Psoas muscle (tissue), 8 donors: Measurements from ENCODE around the gene SEC22A. TPM values are rescaled to one million over a fixed set of nuclear protein-coding genes. Genes with fewer than 3 reads are reported as not detected.
A peak's percentile ranks its signal among the peaks of the same experiment; 100 is the strongest.

Source experiments
- ATAC-seq, 4 donors: fragments of 200-7000 bp; cut with Tn5 transposase; one replicate each; pipeline ENCODE4 v1.9.1; 2020; ENCODE audit warnings: moderate library complexity in 3 of 4, mild to moderate bottlenecking in 2 of 4
- DNase-seq, 2 donors: peaks; one replicate each; pipeline ENCODE4 v3.0.0-alpha.2; 2020
- H3K27ac ChIP-seq: fragments of 200-600 bp; one replicate; pipeline ENCODE4 v1.8.0; 2022
- H3K27me3 ChIP-seq, 3 donors: fragments of 200-600 bp in 1 of 3; one replicate each; pipeline versions ENCODE4 v1.6.1 to v1.8.0; 2013 to 2022; ENCODE audit warnings: low read length in 2 of 3, mild to moderate bottlenecking in 2 of 3, moderate library complexity in 1 of 3; ENCODE audit not compliant: insufficient read depth in 3 of 3
- H3K36me3 ChIP-seq, 2 donors: fragments of 200-600 bp in 1 of 2; one replicate each; pipeline versions ENCODE4 v1.6.1 to v1.8.0; 2013 to 2022; ENCODE audit warnings: low read depth in 1 of 2, mild to moderate bottlenecking in 1 of 2, moderate library complexity in 1 of 2; ENCODE audit not compliant: insufficient read depth in 1 of 2
- H3K4me1 ChIP-seq: fragments of 200-600 bp; one replicate; pipeline ENCODE4 v1.8.0; 2022
- H3K4me3 ChIP-seq: fragments of 200-600 bp; one replicate; pipeline ENCODE4 v1.8.0; 2022; ENCODE audit warnings: mild to moderate bottlenecking
- H3K9me3 ChIP-seq: fragments of 200-600 bp; one replicate; pipeline ENCODE4 v1.8.0; 2022
- WGBS, 3 donors: extraction: QIAGEN DNeasy Blood & Tissue Kit; methylation state at CpG; one replicate each; pipeline versions ENCODE4 v1.1.6 to v1.1.7; 2013; 5-methylcytosine and 5-hydroxymethylcytosine counted together
- intact Hi-C, 2 donors: fragments of 100-400 bp; cut with DNase I; formaldehyde crosslinking; loops; one replicate each; pipeline versions ENCODE4 v1.11.0 to v1.14.2; 2022
- polyA plus RNA-seq, 3 donors: library from polyadenylated mRNA; stranded (reverse); fragments of 200-250 nt; gene quantifications; one replicate each; pipeline ENCODE4 v1.2.3, GENCODE V29; 2013
- total RNA-seq, 4 donors: library from RNA; stranded (reverse); fragmentation: NEBNext Ultra II Directional in 2 of 4; extraction: Animal tissue kit (Norgen Biotek cat#: 25700) in 2 of 4; gene quantifications; one replicate each; pipeline versions ENCODE4 v1.2.1 to v1.2.4, GENCODE V29; 2021 to 2023
- TF ChIP-seq, protein P1 (sequence below): fragments of 200-600 bp; IDR thresholded peaks from one replicate; pipeline ENCODE4 v1.8.0; 2022; ENCODE audit warnings: antibody characterized with exemption
- donor health status: healthy with polysubstance abuse.
- donor health status: DM: no; HTN: no; CAD: no; lungs with moderate emphysema.
- donor health status: Bipolar disorder and iron deficiency.
- donor health status: healthy.
- donor health status: DM: yes; HTN: yes; CAD: no.
- donor health status: DM: no; HTN: no; CAD: no.
- donor health status: DM: no; HTN: no; CAD: no.
- donor health status: DM: yes; HTN: yes; CAD: no.

Gene SEC22A
- total and polyA plus RNA-seq, 7 donors, result 5.1 to 7.4 (median 5.9) TPM

DNA sequence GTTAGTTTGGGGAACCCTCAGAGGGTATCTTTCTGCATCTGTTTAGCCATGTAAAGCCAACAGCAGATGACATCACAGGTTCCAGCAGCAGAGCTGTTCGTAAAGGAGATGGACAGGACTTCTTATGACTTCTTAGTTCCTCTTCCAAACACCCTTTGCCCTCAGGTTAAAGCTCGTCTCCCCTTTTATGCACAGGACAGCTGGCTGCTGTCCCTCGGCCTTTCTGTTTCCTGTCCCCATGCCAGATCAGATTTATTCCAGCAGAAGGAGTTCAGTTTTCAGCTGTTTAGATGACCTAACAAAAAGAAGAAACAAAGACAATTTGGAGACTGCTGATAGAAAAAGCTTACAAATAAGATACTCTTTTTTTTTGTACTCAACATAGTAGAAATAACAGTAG is 45.1 kb downstream of the SEC22A start:
- 8 to 14% (median 12%) methylated on average over 3 of the region's 3 CpGs for WGBS, 3 donors
- Histone ChIP-seq H3K4me3 (no peak overlapping the region), H3K27ac (no peak overlapping the region), H3K36me3 (peaks cover 4 to 30% of the 10 kb centered on the region in 2 donors), H3K9me3 (no peaks in the 10 kb centered on the region), H3K27me3 (no peaks in the 10 kb centered on the region), H3K4me1 (no peaks in the 10 kb centered on the region)
- no peak for ATAC-seq
- no peak for DNase-seq
- intact Hi-C loops, result no loop called here
- TF ChIP-seq, protein P1, sequence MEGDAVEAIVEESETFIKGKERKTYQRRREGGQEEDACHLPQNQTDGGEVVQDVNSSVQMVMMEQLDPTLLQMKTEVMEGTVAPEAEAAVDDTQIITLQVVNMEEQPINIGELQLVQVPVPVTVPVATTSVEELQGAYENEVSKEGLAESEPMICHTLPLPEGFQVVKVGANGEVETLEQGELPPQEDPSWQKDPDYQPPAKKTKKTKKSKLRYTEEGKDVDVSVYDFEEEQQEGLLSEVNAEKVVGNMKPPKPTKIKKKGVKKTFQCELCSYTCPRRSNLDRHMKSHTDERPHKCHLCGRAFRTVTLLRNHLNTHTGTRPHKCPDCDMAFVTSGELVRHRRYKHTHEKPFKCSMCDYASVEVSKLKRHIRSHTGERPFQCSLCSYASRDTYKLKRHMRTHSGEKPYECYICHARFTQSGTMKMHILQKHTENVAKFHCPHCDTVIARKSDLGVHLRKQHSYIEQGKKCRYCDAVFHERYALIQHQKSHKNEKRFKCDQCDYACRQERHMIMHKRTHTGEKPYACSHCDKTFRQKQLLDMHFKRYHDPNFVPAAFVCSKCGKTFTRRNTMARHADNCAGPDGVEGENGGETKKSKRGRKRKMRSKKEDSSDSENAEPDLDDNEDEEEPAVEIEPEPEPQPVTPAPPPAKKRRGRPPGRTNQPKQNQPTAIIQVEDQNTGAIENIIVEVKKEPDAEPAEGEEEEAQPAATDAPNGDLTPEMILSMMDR, result no peak

- TF ChIP-seq, protein P1, result no peak
- no peak for DNase-seq
- no peaks in the 10 kb centered on the region for H3K27me3 ChIP-seq
- H3K9me3 ChIP-seq, result no peaks in the 10 kb centered on the region
- no peak overlapping the region for H3K27ac ChIP-seq
- peak in 2 of 4 donors; percentile 40 to 53 for ATAC-seq
- intact Hi-C loops, result loop anchor here in 1 of 2 donors (5.0 kb wide), 1 partner anchor 229 kb away; the partner anchor contains the start of gene SEMA5B
- WGBS, 3 donors, result 60 to 81% (median 69%) methylated on average over 2 of the region's 2 CpGs
- no peaks in the 10 kb centered on the region for H3K4me1 ChIP-seq
- H3K36me3 ChIP-seq, result peaks cover 4 to 17% of the 10 kb centered on the region in 2 donors
- H3K4me3 ChIP-seq, result no peak overlapping the region
Measured at GRCh38 chr3:123256256-123256655, 54.5 kb downstream of the SEC22A start.

DNA sequence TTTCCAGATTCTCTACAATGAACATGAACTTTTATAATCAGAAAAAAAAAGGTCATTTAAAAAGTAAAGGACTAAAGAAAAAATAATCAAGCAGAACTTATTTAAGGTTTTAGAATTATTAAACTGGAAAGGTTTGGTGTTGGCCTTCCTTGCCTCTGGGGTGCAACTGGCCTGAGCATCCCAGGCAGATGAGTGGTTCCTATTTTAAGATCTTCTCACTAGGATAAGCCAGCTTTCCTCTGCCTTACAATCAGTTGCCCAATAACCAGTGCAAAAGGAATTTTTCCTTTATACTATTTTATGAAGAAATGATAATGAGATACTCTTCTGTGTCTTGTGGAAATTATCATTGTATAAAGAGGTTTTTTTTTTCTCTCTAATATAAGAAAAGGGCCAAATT is 56.6 kb downstream of the SEC22A start:
- TF ChIP-seq, protein P1, result no peak
- Histone ChIP-seq H3K27ac (no peak overlapping the region), H3K27me3 (no peaks in the 10 kb centered on the region), H3K4me1 (no peaks in the 10 kb centered on the region), H3K9me3 (no peaks in the 10 kb centered on the region), H3K4me3 (no peak overlapping the region), H3K36me3 (peaks cover 0 to 22% of the 10 kb centered on the region in 2 donors)
- DNase-seq (no peak), ATAC-seq (peak in 1 of 4 donors; percentile 72)
- intact Hi-C loops, result loop anchor here in 1 of 2 donors (2.0 to 5.0 kb wide), 2 partner anchors 231 to 316 kb away; partner anchors contain the start of gene SEMA5B

DNA sequence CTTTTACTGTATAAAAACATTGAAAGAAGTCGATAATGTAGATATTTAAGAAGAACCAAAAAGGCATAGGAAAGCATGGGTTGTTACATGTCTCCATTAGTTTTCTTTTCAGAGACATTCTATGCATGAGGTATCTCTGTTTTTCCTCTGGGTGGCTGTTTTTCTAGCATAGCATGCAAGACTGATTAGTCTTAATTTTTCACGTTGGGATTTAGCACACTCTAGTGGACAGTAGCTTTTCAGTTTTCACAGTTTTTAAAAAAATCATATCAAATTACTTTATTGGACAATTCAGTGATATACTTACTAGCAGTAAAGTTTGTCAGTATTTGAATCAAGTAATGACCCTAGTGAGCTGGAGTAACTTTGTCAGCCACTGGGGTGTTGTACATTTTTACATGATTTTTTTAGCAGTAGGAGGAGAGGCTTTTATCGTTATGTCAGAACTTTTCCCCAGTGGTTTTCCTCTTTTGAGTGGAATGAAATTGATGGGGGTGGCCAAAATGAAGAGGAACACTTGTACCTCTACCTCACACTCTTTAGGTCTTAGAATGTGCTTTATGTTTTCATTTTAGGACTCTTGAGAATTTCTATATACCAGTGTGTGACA is 57.2 kb downstream of the SEC22A start:
- no peaks in the 10 kb centered on the region for H3K9me3 ChIP-seq
- no peak overlapping the region for H3K4me3 ChIP-seq
- ATAC-seq (peak in 2 of 4 donors; percentile 53 to 76), DNase-seq (no peak)
- intact Hi-C loops, result loop anchor here in 1 of 2 donors (2.0 to 5.0 kb wide), 2 partner anchors 232 to 316 kb away; partner anchors contain the start of gene SEMA5B
- WGBS, 3 donors, result 57 to 63% (median 60%) methylated on average over 3 of the region's 3 CpGs
- H3K27me3 ChIP-seq, result no peaks in the 10 kb centered on the region
- no peaks in the 10 kb centered on the region for H3K4me1 ChIP-seq
- H3K27ac ChIP-seq, result no peak overlapping the region
- TF ChIP-seq, protein P1, result peak; percentile 62
- H3K36me3 ChIP-seq, result peaks cover 0 to 21% of the 10 kb centered on the region in 2 donors

GRCh38 chr3:123261666-123262065 is 59.9 kb downstream of the SEC22A start:
- Histone ChIP-seq H3K4me3 (no peak overlapping the region), H3K27ac (no peak overlapping the region), H3K36me3 (peaks cover 0 to 30% of the 10 kb centered on the region in 2 donors), H3K4me1 (no peaks in the 10 kb centered on the region), H3K9me3 (no peaks in the 10 kb centered on the region), H3K27me3 (no peaks in the 10 kb centered on the region)
- ATAC-seq, result no peak
- TF ChIP-seq, protein P1, result no peak
- WGBS, 3 donors, result 71 to 86% (median 78%) methylated on average over 3 of the region's 3 CpGs
- DNase-seq, result no peak
- intact Hi-C loops, result loop anchor here in 1 of 2 donors (10.0 kb wide), 1 partner anchor 317 kb away; no protein-coding TSS in a partner anchor
